GM12892 (cell line): ENCODE results near the gene ZNF480.

ENCODE experiments used
- POLR2A ChIP-seq: IDR thresholded peaks from 2 replicates; pipeline ENCODE4 v1.6.1; 2011; ENCODE audit warnings: low read depth, low read length, control low read depth
- POLR2AphosphoS5 ChIP-seq: IDR thresholded peaks from 2 replicates; pipeline ENCODE4 v1.6.1; 2011; ENCODE audit warnings: low read depth, low read length, control low read depth
- TAF1 ChIP-seq: IDR thresholded peaks from 2 replicates; pipeline ENCODE4 v1.6.1; 2011; ENCODE audit warnings: low read depth, mild to moderate bottlenecking, control low read depth, low read length, borderline replicate concordance

DNA sequence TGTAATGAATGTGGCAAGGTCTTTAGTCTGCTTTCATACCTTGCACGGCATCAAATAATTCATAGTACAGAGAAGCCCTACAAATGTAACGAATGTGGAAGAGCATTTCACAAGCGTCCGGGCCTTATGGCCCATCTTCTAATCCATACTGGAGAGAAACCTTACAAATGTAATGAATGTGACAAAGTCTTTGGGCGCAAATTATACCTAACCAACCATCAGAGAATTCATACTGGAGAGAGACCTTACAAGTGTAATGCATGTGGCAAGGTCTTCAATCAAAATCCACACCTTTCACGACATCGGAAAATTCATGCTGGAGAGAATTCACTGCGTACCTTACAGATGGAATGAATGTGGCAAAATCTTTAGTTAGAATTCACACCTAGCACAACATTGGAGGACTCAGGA lies 69.5 kb downstream of the ZNF480 start:
- TF ChIP-seq POLR2A (no peak), POLR2AphosphoS5 (no peak), TAF1 (no peak)
